Adrenal gland (tissue), 12 donors: ENCODE measurements around the gene RERG. TPM values are rescaled to one million over a fixed set of nuclear protein-coding genes. Genes with fewer than 3 reads are reported as not detected.

Source experiments
- DNase-seq, 7 donors: peaks; one replicate each; pipeline ENCODE4 v3.0.0-alpha.2; 2019 to 2020
- H3K27ac ChIP-seq, 5 donors: fragments of 200-600 bp; sonication (generic) in 4 of 5; 1 replicate in 3 of 5; 2 replicates in 2 of 5; pipeline versions ENCODE4 v1.5.1 to v1.8.0; 2016 to 2020; ENCODE audit warnings: mild to moderate bottlenecking in 1 of 5
- H3K27me3 ChIP-seq: fragments of 200-600 bp; 2 replicates; pipeline ENCODE4 v1.8.0; 2021
- H3K36me3 ChIP-seq, 2 donors: fragments of 200-600 bp; replicated peaks in 1 of 2; 1 replicate in 1 of 2; 2 replicates in 1 of 2; pipeline versions ENCODE4 v1.5.1 to v1.8.0; 2018 to 2022
- H3K4me1 ChIP-seq, 2 donors: fragments of 200-600 bp; replicated peaks in 1 of 2; 1 replicate in 1 of 2; 2 replicates in 1 of 2; pipeline versions ENCODE4 v1.5.1 to v1.8.0; 2018 to 2021
- H3K4me3 ChIP-seq, 4 donors: fragments of 200-600 bp; sonication (generic) in 3 of 4; one replicate each; pipeline ENCODE4 v1.5.1; 2016 to 2018
- H3K9me3 ChIP-seq, 3 donors: fragments of 200-600 bp; sonication (generic) in 1 of 3; replicated peaks in 1 of 3; 1 replicate in 2 of 3; 2 replicates in 1 of 3; pipeline versions ENCODE4 v1.5.1 to v1.8.0; 2016 to 2021
- CTCF ChIP-seq, 6 experiments: fragments of 450-650 bp in 4 of 6; fragments of 200-600 bp in 2 of 6; sonication (generic) in 1 of 6; IDR thresholded peaks; 1 replicate in 5 of 6; 2 replicates in 1 of 6; pipeline versions ENCODE4 v1.5.1 to v1.8.0; 2016 to 2021; ENCODE audit warnings: antibody characterized with exemption in 6 of 6, mild to moderate bottlenecking in 2 of 6, moderate library complexity in 1 of 6
- POLR2A ChIP-seq, 2 donors: fragments of 450-650 bp; IDR thresholded peaks; one replicate each; pipeline ENCODE4 v1.6.1; 2017; ENCODE audit warnings: antibody characterized with exemption in 2 of 2, mild to moderate bottlenecking in 2 of 2, moderate library complexity in 1 of 2
- WGBS, 4 donors: extraction: QIAGEN DNeasy Blood & Tissue Kit in 2 of 4; methylation state at CpG; one replicate each; pipeline versions ENCODE4 v1.1.5 to v1.1.7; 2013 to 2017; 5-methylcytosine and 5-hydroxymethylcytosine counted together
- intact Hi-C, 2 donors: fragments of 100-400 bp; cut with DNase I; formaldehyde crosslinking; loops; one replicate each; pipeline versions ENCODE4 v1.14.1 to v1.15.0; 2022 to 2023
- polyA plus RNA-seq, 3 donors: library from polyadenylated mRNA; stranded (reverse); fragments of 200-250 nt in 2 of 3; fragments of 350-450 nt in 1 of 3; fragmentation: Illumina TruSeq in 1 of 3; extraction: RNeasy Lipid Tissue Mini Kit (QIAGEN cat#74804) in 1 of 3; gene quantifications; one replicate each; pipeline ENCODE4 v1.2.3, GENCODE V29; 2013 to 2014
- total RNA-seq, 9 donors: library from RNA; depleted of rRNA in 4 of 9; stranded (reverse); fragments of >200 nt in 4 of 9; fragments of 120-200 nt in 1 of 9; fragmentation: NEBNext Ultra II Directional in 1 of 9; extraction: Animal tissue kit (Norgen Biotek cat#: 25700) in 1 of 9; gene quantifications; one replicate each; pipeline versions ENCODE4 v1.1.0 to v1.2.4, GENCODE V29; 2013 to 2023
- donor health status: healthy with polysubstance abuse.
- donor health status: Bipolar disorder and iron deficiency.
- donor health status: DM: yes; HTN: yes; CAD: no.
- donor health status: DM: no; HTN: no; CAD: no.
- donor health status: DM: no; HTN: no; CAD: no.
- donor health status: DM: yes; HTN: yes; CAD: no.

Gene RERG
- total and polyA plus RNA-seq, 12 donors: 12.9 to 146 (median 46.6) TPM

GRCh38 chr12:15268309-15268708, 47.1 kb upstream of the RERG start:
- H3K27ac ChIP-seq: no peak overlapping the region
- no peaks in the 10 kb centered on the region for H3K9me3 ChIP-seq
- no peak for DNase-seq
- no peaks in the 10 kb centered on the region for H3K36me3 ChIP-seq
- H3K4me1 ChIP-seq: no peaks in the 10 kb centered on the region
- TF ChIP-seq POLR2A (IDR thresholded peaks at IDR 0.05) (no peak), CTCF (IDR thresholded peaks at IDR 0.05) (no peak)
- WGBS, 4 donors: 44 to 72% (median 58%) methylated on average over 1 of the region's 1 CpG
- no peaks in the 10 kb centered on the region for H3K27me3 ChIP-seq
- intact Hi-C loops: no loop called here
- no peak overlapping the region for H3K4me3 ChIP-seq

GRCh38 chr12:15265875-15266274, 44.7 kb upstream of the RERG start:
- no peaks in the 10 kb centered on the region for H3K36me3 ChIP-seq
- DNase-seq: no peak
- intact Hi-C loops: no loop called here
- H3K9me3 ChIP-seq: peaks cover 0 to 3% (median 0%) of the 10 kb centered on the region in 3 donors
- no peak overlapping the region for H3K4me3 ChIP-seq
- TF ChIP-seq CTCF (IDR thresholded peaks at IDR 0.05) (no peak), POLR2A (IDR thresholded peaks at IDR 0.05) (no peak)
- no peak overlapping the region for H3K27ac ChIP-seq
- no peaks in the 10 kb centered on the region for H3K27me3 ChIP-seq
- no peaks in the 10 kb centered on the region for H3K4me1 ChIP-seq

GRCh38 chr12:15256761-15257160, 35.5 kb upstream of the RERG start:
- Histone ChIP-seq H3K27ac (peak overlapping the region in 1 of 5 donors; percentile 28), H3K4me1 (no peaks in the 10 kb centered on the region), H3K9me3 (peaks cover 0 to 8% (median 0%) of the 10 kb centered on the region in 3 donors), H3K36me3 (no peaks in the 10 kb centered on the region), H3K4me3 (no peak overlapping the region), H3K27me3 (no peaks in the 10 kb centered on the region)
- WGBS, 4 donors: 40 to 44% (median 42%) methylated on average over 4 of the region's 4 CpGs
- TF ChIP-seq POLR2A (IDR thresholded peaks at IDR 0.05) (no peak), CTCF (IDR thresholded peaks at IDR 0.05) (no peak)
- peak in 4 of 7 donors; percentile 15 to 61 (median 30) for DNase-seq
- intact Hi-C loops: no loop called here

GRCh38 chr12:15253990-15254389, 32.8 kb upstream of the RERG start:
- Histone ChIP-seq H3K36me3 (no peaks in the 10 kb centered on the region), H3K4me3 (no peak overlapping the region), H3K4me1 (no peaks in the 10 kb centered on the region), H3K9me3 (no peaks in the 10 kb centered on the region), H3K27me3 (no peaks in the 10 kb centered on the region), H3K27ac (no peak overlapping the region)
- no peak for TF ChIP-seq CTCF (IDR thresholded peaks at IDR 0.05)
- TF ChIP-seq POLR2A (IDR thresholded peaks at IDR 0.05): no peak
- no peak for DNase-seq
- WGBS, 4 donors: 62 to 80% (median 71%) methylated on average over 1 of the region's 1 CpG
- intact Hi-C loops: no loop called here
